Endothelial cell of hepatic sinusoid (primary cell): ENCODE results near the gene ZNF180.

Source experiments
- in situ Hi-C: cut with HindIII; loops from 2 replicates; pipeline ENCODE4 v1.10.0; 2017; ENCODE audit warnings: low sequenced_read_pairs

ZNF180 gene

DNA sequence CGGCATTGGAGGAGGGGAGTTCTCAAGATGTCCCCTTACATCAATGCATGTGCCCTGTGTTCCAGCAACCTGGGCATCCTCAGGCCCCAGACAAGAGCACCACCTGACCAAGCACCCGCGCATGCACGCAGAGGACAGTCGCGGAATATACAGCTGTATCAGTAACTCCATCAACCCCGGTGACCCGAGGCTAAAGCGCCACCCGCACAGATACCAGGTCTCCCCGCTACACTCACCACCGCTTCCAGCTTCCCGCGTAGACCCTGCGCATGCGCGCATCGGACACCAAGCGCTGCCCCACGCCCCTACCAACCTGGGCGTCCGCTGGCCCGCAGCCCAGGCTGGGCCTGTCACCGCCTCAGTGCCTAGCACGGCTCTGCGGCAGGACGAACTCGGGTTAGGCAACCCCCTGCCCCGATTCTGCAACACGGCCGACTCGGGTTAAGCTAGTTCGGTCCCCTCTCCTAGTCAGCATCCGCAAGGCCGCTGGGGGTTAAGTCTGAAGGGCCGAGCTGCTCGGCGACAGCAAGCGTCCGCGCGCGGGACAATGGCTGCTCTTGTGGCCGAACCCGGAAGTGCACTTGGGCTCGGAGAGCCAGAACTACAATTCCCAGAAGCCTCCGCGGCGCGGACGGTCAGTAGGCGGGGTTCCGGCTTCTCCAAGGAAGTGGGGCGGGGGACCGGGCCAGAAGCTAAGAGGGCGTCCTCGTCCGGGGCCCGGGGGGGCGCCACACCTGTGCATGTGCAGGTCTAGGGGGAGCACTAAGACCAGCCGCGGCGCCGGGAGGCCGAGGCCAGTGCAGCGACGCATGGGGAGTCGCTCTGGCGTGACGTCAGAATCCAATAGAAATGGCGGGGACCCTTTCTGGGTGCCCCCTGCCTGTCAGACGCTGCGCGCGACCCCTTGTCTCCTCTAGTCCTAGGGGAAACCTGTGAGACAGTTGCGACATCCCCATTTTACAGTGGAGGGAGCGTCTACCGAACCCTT is at the start of gene ZNF180:
TSS of gene ZNF180 (minus strand) at position 561 of the 988 bp plus-strand sequence. CDS start 3,188 bp downstream, outside the sequence.
- in situ Hi-C loops = no loop called here

DNA sequence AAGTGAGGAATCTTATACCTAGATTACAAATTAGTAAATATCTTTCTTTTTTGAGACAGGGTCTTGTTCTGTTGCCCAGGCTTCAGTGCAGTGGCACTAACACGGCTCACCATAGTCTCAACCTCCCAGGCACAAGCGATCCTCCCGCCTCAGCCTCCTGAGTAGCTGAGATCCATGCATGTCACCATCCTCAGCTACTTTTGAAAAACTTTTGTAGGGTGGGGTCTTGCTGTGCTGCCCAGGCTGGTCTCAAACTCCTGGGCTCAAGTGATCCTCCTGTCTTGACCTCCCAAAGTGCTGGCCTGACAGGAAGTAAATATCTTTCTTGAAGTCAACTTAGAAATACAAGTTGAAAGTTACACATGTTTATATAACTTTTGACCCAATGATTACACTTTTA is 49.2 kb upstream of the ZNF180 start:
- in situ Hi-C loops = no loop called here

DNA sequence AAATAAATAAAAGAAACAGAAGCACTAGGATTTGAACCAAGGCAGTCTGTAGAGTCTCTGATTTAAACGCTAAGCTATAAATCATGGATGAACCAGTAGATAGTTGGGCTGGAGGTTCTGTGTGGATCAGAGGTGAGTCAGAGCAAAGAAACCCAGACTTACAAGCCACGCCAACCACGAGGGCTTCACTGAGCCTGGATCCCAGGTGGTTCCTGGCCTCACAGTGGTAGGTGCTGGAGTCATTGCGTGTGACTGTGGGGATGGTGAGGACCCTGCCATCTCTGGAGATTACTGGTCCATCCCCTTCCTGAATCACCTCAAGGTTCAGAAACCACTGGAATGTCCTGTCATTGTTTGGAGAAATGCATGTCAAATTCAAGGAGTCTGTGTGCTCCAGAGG is 48.4 kb upstream of the ZNF180 start:
- in situ Hi-C loops = no loop called here

DNA sequence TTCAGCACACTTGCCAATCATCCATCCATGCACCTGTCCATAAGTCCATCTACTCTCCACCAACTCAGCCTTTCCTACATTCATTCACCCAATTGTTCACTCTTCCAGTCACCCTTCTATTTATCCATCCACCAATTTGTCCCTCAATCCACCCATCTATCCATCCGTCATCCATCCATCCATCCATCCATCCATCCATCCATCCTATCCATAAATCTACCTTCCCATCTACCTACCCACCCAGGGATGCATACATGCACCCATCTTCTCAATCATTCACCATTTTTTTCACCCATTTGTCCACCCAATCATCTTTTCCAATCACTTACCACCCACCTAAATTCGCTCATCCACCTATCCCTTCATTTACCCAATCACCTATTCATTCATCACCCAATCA is 43.7 kb upstream of the ZNF180 start:
- in situ Hi-C loops = no loop called here

DNA sequence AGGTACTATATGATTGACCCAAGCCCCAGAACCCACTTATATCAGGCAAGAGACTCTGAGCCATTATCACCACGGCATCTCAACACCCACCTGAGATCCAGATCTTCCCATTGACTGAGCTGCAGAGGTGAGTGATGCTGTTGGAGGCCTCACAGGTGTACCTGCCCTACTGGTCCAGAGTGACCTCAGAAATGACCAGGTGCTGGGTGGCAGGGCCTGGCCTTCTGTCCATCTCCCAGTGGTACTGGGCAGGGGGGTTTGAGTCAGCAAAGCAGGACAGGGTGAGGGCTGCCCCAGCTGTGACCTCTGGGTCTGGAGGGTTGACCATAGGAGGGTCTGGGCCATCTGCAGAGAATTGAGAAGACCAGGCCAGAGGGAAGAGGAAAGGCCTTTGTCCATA is 42.3 kb upstream of the ZNF180 start:
- in situ Hi-C loops = no loop called here

DNA sequence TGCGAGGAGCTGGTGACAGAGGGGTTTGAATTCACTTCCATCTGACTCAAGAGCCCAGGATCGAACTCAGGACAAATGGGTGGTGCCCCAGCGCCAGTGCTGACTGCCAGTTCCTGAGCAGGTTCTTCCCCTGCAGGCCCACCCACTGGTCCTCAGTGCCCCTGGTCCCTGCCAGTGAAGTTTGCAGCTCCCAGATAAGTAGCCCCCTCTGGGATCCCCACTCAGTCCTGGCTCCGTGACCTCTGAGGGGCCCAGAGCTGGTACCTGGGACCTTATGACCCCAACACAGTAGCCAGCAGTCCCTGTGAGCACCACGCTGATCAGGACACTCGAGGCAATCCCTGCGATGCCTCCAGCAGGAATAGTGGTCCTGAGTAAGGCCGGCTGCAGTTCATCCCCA is 40.4 kb upstream of the ZNF180 start:
- in situ Hi-C loops = no loop called here

DNA sequence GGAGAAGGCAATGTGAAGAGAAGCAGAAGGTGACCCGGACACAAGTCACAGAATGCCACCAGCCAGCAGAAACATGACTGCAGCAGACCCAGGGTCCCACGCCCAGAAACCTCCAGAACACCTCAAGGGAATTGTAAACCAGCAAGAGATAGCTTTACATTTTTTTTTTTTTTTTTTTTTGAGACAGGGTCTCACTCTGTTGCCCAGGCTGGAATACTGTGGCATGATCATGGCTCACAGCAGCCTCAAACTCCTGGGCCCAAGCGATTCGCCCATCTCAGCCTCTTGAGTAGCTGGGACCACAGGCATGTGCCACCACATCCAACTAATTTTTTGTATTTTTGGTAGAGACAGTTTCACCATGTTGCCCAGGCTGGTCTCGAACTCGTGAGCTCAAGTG is 39.7 kb upstream of the ZNF180 start:
- in situ Hi-C loops = loop anchor here (5.0 kb wide), 1 partner anchor 58 kb away; no protein-coding TSS in a partner anchor

DNA sequence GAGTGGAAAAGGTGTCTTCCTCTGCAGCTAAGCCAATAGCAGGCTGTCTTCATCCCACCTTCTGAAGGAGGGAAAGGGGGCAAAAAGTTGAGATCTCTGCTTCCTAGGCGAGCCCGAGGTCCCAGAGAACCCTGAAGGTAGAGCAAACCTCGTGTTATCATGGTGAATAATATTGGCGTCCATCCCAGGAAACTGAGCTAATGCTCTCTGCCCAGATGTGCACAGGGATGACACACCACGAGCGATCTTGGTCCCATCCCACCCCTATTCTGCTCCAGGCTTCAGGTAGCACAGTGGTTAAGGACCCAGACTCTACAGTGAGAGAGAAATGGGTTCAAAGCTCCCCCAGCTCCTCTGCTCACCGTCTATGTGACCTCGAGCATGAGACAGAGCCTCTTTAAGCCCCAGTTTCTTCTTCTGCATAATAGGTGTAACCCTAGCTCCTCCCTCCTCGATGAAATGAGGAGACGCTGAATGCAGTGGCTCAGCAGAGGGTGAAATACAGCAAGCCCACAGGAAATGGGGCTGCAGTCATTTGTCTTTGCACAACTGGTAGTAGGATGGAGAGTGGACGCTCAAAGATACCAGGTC is 39.0 kb upstream of the ZNF180 start:
- in situ Hi-C loops = loop anchor here (5.0 kb wide), 1 partner anchor 57 kb away; no protein-coding TSS in a partner anchor

DNA sequence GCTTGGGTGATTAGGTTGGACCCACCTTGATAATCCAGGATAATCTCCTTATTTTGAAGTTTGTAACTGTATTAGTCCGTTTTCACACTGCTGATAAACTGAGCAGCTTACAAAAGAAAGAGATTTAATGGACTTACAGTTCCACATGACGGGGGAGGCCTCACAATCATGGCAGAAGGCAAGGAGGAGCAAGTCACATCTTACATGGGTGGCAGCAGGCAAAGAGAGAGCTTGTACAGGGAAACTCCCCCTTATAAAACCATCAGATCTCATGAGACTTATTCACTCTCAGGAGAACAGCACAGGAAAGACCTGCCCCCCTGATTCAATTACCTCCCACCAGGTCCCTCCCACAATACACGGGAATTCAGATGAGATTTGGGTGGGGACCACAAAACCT is 35.0 kb upstream of the ZNF180 start:
- in situ Hi-C loops = loop anchor here (5.0 kb wide), 1 partner anchor 53 kb away; no protein-coding TSS in a partner anchor

DNA sequence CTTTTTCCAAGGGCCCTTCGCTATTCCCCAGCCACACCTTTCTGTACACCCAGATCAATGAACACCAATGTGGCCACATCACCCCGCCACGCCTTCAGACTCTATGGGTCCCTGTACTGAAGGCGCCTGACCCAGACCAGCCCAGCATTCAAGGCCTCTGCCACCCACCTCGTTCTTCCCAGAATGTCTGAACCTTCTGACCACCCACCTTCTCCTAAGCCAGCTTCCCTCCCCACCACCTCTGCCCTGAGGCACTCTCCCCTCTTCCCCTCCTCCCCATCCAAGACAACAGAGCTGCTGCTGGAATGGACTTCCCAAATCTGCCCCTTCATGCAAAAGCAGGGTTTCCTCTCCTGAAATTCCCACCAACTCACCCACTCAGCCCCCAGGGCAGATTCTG is 32.5 kb upstream of the ZNF180 start:
- in situ Hi-C loops = no loop called here

DNA sequence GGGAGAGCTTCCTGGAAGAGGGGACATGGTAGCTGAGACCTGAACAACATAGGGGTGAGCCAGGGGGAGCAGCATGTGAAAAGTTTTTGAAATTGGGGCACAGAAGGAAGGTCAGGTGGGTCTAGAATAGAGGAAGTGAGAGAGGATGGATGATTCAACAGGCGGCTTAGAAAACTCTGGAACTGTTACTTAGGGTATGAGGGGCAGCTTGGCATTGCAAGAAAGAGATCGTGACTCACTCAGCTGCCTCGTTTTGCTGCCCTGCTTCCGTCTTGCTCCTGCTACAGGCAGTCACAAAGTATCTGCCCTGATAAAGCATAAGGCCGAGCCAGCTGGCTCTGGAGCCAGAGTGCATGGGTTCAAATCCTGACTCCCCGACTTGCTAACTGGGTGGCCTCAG is 30.5 kb upstream of the ZNF180 start:
- in situ Hi-C loops = no loop called here

DNA sequence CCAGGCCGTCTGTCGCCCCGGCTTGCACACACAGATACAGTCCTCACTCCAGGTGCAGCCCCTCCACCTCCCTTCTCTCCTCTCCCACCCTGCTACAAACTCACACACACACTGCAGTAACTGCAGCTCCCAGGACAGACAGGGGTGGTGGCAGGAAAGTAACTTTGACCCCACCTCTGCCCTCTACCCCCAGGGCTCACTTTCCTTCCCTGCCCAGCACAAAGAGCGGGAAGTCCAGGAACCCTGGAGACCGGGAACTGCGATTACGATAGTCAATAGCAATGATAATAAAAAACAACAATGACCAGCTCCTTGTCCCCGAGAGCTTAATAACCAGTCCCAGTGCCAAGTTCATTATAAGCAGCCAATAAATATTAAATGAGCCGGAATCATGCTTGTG is 29.2 kb upstream of the ZNF180 start, which contains the start of gene CEACAM20:
TSS of gene CEACAM20 (minus strand) at position 140 of the 400 bp plus-strand sequence. CDS start 166 bp downstream, outside the sequence.
- in situ Hi-C loops = no loop called here

DNA sequence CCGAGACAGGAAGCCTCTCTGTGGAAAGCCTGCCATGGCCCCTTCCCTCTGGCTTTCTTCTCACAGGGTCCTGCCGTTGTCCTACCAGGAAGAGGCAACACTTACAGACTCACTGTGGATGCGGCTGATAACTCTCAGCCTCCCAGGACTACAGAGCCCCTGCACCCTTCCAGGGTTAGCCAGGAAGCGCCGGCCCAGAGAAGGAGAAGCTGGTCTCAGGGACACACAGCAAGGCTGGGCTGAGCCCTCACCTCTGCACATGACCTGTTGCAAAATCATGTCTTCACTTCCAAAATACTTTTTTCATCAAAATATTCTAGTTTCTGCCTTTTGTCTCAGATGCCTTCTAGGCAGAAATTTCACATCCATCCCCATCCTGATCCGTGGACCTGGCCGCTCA is 27.2 kb upstream of the ZNF180 start:
- in situ Hi-C loops = no loop called here

DNA sequence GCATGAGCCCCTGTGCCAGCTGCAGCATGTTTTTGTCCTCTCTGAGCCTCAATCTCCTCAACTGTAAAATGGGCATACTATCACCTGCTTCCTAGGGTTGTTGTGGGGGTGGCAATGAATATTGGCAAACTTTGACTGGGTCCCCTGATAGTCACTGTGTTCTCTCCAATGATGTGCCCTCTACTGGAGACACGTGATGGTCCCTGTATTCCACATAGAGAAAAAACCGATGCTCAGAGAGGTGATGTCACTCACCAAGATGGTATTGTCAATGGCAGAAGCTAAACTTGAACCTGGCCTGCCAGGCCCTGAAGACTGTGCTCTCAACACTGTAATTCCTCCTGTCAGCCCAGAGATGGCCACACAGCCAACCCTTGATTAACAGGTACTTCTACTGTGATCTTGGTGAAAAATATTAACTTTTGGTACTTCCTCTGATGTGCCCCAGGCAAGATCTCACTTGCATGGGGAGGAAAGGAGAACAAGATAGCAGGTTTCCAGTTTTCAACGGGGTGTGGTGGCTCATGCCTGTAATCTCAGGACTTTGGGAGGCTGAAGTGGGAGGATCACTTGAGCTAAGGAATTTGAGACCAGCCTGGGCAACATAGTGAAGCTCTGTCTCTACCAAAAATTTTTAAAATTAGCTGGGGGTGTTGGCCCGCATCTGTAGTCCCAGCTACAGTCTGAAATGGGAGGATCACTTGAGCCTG is 25.6 kb upstream of the ZNF180 start:
- in situ Hi-C loops = no loop called here

DNA sequence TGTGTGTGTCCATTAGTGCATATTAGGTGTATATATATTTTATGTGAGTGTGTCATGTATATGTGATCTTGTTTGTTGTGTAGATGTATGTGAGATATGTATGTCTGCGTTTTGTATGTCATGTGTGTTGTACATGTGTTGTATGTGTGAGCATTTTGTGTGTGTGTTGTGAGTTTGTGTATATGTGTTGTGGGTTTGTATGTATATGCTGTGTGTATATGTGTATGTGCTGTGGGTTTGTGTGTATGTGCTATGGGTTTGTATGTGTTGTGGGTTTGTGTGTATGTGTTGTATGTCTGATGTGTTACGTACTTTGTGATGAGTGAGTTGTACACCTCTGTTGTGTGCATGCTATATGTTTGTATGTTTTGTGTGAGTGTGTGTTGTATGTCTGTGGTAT is 21.0 kb upstream of the ZNF180 start:
- in situ Hi-C loops = no loop called here

DNA sequence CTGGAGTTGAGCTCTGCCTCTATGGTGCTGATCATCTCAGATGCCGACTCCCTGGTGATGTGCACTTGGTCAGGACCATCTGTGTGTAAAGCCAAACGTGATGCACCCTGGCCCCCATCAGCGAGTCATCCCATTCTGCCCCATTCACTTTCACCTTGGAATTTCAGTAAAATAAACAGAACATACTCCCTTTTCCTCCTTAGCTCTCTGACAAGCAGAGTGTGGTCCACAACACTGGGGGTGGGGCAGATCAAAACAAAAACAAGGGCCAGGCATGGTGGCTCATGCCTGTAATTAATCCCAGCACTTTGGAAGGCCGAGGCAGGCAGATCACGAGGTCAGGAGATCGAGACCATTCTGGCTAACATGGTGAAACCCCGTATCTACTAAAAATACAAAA is 16.8 kb upstream of the ZNF180 start:
- in situ Hi-C loops = no loop called here

DNA sequence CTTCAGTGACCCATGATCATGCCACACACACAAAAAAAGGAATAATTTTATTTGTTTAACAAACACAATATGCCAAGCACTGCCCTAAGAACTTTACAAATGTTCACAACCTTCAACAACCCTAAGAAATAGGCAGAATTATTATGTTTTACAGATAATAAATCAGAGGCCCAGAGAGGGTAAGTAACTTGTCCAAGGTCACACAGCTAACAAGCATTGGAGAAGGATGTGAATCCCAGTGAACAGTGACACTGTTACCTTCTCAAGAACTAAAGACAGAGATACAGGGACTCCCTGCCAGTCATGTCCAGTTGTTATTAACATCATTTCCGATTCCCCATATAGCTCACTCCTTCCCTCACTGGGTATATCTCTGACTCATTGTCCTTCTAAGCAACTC is 15.6 kb upstream of the ZNF180 start:
- in situ Hi-C loops = no loop called here

DNA sequence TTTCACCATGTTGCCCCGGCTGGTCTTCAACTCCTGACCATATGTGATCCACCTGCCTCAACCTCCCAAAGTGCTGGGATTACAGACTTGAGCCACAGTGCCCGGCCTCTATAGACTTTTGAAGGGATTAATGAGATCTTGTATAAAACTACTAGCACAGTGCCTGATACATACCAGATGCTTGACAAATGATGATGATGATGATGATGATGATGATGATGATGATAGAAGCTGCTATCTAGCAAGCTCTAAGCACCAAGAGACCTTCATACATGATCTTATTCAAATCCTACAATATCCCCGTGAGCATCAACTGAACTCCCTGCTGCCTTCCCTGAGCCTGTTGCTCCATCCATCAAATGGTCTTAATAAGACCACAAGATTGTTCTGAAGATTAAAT is 14.7 kb upstream of the ZNF180 start:
- in situ Hi-C loops = no loop called here

DNA sequence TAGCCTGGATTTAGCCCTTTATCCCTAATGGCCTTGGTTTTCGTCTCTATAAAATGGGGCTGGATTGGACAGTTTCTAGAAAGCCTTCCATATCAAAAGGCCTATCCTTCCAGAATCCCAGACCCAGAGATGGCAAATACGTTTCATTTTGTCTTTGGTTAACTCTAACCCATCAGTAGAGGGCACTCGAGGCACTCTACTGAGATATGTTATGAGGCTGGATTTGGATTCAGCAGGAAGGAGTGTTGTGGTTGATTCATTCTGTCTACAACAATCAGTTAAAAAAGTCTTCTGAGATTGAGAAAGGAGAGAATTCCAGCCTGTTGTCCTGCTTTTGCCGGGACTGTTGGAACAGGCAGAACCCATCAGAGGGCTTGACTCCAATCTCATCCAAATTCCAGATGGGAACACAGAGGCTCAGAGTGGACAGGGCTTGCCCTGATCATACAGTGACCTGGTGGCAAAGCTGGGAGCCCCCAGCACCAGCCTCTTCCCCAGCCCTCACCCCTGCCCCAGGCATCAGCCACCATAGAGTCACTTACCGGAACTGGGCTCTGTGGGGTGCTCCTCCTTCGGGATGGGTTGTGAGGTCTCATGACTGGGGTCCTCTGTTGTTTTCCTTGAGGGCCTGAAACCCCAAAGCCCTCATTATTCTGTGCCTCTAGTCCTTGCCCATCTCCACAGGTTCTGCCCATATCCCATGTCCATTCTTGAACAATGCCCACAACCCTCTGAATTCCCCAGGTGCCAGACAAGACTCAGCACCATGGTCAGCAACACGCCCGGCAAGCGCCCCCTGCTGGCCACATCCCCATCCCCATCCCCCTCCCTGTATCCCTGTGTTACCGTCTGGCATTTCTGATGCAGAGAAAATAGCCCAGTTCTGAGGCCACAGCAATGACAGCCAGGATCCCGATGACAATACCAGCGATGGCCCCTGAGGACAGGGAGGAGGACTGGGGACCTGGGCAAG is 12.3 kb upstream of the ZNF180 start:
- in situ Hi-C loops = no loop called here

DNA sequence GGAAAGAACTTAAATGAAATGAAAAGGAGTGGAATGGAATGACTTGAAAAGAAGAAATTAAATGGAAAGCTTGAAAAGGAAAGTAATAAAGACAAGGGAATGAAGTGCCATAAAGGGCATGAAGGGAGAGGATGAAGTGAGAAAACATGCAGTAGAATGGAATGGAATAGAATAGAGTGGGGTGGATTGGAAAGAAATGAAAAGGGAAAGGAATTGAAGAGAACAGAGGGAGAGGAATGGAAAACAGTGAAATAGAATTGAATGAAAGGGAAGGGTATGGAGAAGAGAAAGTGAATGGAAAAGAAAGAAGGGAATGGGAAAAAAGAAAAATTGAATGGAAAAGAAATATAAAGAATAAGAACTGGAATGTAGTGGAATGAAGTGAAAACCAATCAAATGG is 9.2 kb upstream of the ZNF180 start:
- in situ Hi-C loops = loop anchor here (5.0 kb wide), 1 partner anchor 68 kb away; no protein-coding TSS in a partner anchor
